ENCODE measurements around the gene SEZ6L. TPM values are rescaled to one million over a fixed set of nuclear protein-coding genes. Genes with fewer than 3 reads are reported as not detected.

SEZ6L gene
- total RNA-seq, 1 experiment from 2014 or later: 0.13 TPM

GRCh38 chr22:26328221-26328620 is 159.0 kb downstream of the SEZ6L start:
- Histone ChIP-seq H4K8ac (replicated peaks; ENCODE audit: insufficient read length, low read depth, low read length) (no peak overlapping the region), H3K79me2 (ENCODE audit: insufficient read depth, low read length) (no peaks in the 10 kb centered on the region), H3T11ph (ENCODE audit: low read length) (no peak overlapping the region), H2AK5ac (ENCODE audit: insufficient read length, low read length) (no peak overlapping the region), H3K14ac (ENCODE audit: insufficient read depth, low read length) (no peak overlapping the region), H2BK20ac (ENCODE audit: low read depth, low read length, poor library complexity, severe bottlenecking) (no peak overlapping the region), H2BK5ac (ENCODE audit: insufficient read length, low read length) (no peak overlapping the region), H3K27ac (ENCODE audit: insufficient read length, low read depth, low read length) (no peak overlapping the region), H3K56ac (ENCODE audit: insufficient read length, low read depth, low read length) (no peak overlapping the region), H3K9me3 (ENCODE audit: control insufficient read depth, low read depth, low read length) (no peaks in the 10 kb centered on the region), H3K4me1 (ENCODE audit: insufficient read depth, low read length) (no peaks in the 10 kb centered on the region), H2BK15ac (ENCODE audit: low read depth, low read length) (no peak overlapping the region), H4K5ac (ENCODE audit: insufficient read length, low read depth, low read length) (no peak overlapping the region), H3K4me2 (ENCODE audit: insufficient read depth, insufficient read length, low read length) (no peak overlapping the region), H3K79me1 (ENCODE audit: insufficient read depth, low read depth, low read length, poor library complexity, severe bottlenecking) (no peaks in the 10 kb centered on the region), H3K9ac (ENCODE audit: extremely low read depth, insufficient read length, low read length) (no peak overlapping the region), H2BK12ac (ENCODE audit: insufficient read length, low read depth, low read length) (no peak overlapping the region), H3K27me3 (ENCODE audit: insufficient read depth, low read length) (no peaks in the 10 kb centered on the region), H3K23me2 (ENCODE audit: insufficient read length, low read depth, low read length, poor library complexity, severe bottlenecking) (peaks cover 5% of the 10 kb centered on the region), H2AFZ (ENCODE audit: low read length) (no peak overlapping the region), H4K20me1 (ENCODE audit: control insufficient read depth, insufficient read depth, insufficient read length) (no peaks in the 10 kb centered on the region), H2BK120ac (ENCODE audit: low read depth, low read length, poor library complexity, severe bottlenecking) (no peak overlapping the region), H3K23ac (ENCODE audit: insufficient read length, low read depth, low read length) (no peak overlapping the region), H4K91ac (ENCODE audit: insufficient read length, low read depth, low read length) (no peak overlapping the region), H3K18ac (ENCODE audit: insufficient read length, low read depth, low read length) (no peak overlapping the region), H3K4ac (ENCODE audit: low read depth, low read length) (no peak overlapping the region)
- peaks cover 25% of the 10 kb centered on the region for H3K27me3 Mint-ChIP-seq (ENCODE audit: low read depth)
- no peak for TF ChIP-seq CTCF (conservative IDR thresholded peaks at IDR 0.05)
- no peaks in the 10 kb centered on the region for H3K36me3 Mint-ChIP-seq (ENCODE audit: insufficient read depth in 1 of 3, low read depth in 3 of 3)
- H3K27ac Mint-ChIP-seq: no peak overlapping the region; a peak in 1 of 7 replicates
- H3K4me3 Mint-ChIP-seq: no peak overlapping the region
- peaks cover 0 to 3% of the 10 kb centered on the region in 2 experiments; a peak in 2 of 5 replicates for H3K9me3 Mint-ChIP-seq
- WGBS (ENCODE audit: extremely low coverage, insufficient read length, low lambda C conversion rate): no CpG with 5 or more reads among the region's 8 CpGs
- DNase-seq: no peak
- peaks cover 0 to 2% of the 10 kb centered on the region in 2 experiments; a peak in 1 of 4 replicates for H3K4me1 Mint-ChIP-seq
